Stimulated activated CD8-positive, alpha-beta memory T cell treated with anti-CD3 and anti-CD28 coated beads, Interleukin-4, amount 100 ng/mL, for 1 hour (primary cell): ENCODE results near the gene KRTAP17-1.
"Not testable (repeated sequence)": the region's sequence is repeated elsewhere in the genome, so short reads cannot be mapped to it uniquely, and the experiment has no call there.

Experiments
- DNase-seq, 2 donors: peaks; one replicate each; pipeline ENCODE4 v3.0.0-alpha.2; 2020; ENCODE audit warnings: low read depth in 2 of 2, low spot score in 1 of 2

The KRTAP17-1 gene

DNA sequence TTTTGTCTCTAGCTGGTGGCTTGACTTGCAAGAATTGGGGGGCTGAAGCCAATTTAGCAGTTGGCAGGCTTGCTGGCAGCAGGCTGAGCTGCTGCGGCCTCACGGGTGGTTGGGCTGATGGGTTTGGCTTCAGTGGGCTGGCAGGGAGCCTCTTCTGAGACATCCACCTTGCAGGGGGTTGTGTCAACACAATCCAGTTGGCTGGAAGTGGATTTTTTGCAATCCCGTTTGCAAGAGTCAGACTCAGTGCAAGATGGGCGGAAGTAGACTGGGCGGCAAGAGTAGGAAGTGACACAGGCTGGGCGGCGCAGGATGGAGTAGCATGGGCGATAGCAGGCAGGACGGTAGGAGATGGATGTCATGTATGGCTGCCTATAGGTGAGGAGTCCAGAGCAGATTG lies 7.9 kb downstream of the KRTAP17-1 start:
- no peak for DNase-seq

DNA sequence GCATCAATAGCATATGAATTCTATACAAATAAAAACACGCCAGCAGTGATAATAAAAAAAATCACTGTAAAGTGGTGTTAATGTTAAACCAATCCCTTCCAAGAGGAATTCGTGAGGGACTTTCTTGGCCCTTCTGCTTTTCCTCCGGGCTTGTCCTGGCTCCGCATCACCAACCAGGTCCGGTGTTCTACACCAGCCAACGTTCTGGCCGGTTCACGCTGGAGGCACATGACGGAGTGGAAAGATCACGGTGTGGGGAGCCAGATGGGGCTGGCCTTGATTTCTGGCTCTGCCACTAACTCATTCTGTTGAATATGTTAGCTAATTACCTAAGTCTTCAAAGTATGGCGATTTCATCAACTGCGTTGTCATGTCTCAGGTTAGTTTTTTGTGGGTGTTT lies 11.4 kb downstream of the KRTAP17-1 start:
- no peak for DNase-seq

DNA sequence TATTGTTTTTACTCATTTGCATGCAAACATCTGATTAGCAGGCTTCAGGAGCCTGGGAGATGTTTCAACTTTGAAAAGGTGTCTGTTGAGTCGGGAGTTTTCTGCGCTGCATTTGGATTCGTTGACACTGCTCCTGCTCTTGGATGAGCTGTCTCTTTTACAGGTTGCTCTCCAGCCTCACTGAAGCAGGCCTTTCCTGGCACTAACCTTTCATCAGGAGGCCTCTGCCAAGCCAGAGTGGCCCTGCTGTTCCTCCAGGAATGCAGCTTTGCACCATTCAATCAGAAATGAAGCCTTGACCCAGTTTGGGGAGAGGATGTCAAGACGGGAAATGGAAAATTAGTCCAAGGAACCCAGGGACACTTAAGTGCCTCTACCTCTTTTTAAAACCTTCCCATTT lies 12.5 kb downstream of the KRTAP17-1 start:
- DNase-seq: no peak

DNA sequence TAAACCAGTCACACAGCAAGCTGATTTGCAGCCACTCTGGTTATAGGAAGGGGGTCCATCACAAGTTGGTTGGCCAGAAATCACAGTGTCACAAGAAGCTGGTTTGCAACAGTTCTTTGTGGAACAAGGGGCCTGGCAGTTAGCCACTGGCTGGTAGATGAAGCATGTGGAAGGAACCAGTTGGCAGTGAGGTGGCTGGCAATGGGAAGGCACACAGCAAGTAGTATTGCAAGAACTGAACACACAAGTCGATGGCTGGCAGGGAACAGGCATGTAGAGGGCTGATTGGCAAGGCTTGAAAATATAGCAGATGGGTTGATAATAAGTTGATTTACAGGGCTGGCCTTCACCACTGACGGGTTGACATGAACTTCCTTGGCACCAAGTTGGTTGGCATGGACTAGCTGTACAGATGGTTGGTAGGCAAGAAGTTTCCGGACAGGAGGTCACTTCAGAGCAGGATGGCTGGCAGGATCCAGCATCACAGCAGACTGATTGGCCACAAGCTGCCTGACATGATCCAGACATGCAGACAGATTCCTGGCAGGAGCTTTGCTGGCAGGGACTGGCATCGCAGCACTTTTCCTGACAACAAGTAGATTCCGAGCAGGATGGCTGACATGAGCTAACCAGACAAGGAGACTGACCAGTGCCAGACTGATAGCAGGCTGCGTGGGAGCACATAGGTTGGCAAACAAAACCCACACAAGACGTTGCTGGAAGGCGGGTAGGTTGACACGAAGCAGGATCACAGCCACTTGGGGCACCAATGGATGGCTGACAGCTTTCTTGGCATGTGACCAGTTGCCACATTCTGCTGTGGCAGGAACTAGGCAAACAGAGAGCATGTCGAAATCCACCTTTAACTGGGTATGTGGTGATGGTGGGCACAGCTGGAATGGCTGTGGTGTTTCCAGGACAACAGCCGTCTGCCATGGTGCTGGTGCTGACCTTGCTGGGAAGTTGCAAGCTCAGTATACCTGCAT lies 13.3 kb downstream of the KRTAP17-1 start, which contains the start of gene KRTAP29-1:
KRTAP29-1 (minus strand) TSS at position 936 of the 986 bp plus-strand sequence; CDS start at position 936, 0 bp downstream.
- DNase-seq: no peak

DNA sequence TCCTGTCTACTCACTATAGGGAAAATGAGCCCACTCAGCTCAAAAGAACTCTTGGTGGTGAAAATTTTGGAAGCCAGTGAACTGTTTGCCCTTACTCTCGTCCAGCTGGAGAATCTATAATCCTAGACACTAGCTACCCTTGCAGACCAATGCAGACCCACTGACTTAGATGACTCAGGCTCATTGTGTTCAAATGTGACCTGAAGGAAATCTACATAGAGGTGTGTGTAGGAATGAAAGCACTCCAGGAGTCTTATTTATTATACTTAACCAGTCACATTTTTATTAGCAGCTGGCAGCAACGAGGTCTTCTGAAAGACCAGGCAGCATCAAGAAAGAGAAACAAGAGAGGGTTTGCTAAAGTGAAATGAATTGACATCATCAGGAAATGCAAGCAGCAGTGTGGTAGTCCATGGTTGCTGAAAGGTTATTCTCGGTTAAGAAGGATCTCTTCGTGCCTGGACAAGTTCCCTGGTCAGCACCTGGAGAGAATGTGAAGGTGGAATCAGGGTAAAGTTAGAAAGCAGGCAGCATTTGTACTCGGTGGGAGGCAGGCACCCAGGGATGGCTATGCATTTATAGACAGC lies 14.2 kb downstream of the KRTAP17-1 start:
- no peak for DNase-seq

GRCh38 chr17:41298458-41299135 lies 16.9 kb downstream of the KRTAP17-1 start:
- DNase-seq: no peak

GRCh38 chr17:41296846-41297245 lies 18.7 kb downstream of the KRTAP17-1 start:
- no peak for DNase-seq

DNA sequence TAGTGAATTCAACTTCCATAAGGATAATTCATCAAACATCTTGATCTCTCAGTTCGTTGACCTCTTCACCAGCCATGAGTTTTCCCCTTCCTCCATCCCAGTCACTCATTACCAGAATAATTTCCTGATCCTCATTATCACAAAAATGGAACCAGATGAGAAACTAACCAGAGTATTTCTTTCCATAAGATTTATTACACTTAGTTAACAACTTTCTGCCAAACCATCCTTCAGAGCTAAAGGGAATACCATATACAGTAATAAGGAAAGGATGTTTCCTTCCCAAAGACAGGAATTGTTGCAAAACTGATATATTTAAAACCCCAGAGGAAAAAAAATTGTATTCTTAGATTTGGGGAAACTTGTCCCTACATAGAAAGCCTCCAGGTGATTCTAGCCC lies 21.5 kb downstream of the KRTAP17-1 start:
- no peak for DNase-seq

GRCh38 chr17:41287050-41287449 lies 28.5 kb downstream of the KRTAP17-1 start:
- no peak for DNase-seq

GRCh38 chr17:41284546-41284945 lies 31.0 kb downstream of the KRTAP17-1 start:
- DNase-seq: no peak

DNA sequence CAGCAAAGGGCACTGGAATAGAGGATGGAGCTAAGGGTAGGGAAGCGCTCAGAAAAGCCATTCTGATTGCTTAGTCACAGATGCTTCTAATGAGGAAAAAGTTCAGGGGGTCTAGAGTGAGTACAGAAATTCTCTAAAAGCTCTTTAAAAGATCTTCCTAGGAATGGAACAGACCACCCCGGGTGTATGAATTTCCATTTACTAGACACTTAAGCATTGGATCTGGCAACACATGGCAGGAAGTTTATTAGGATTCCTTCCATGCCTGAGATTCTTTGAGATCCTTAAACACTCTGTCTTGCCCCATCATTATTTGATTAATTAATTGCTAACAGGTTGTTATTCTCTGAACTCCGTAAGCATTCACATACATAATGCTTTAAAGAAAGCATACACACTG lies 31.5 kb downstream of the KRTAP17-1 start:
- no peak for DNase-seq

GRCh38 chr17:41278176-41278955 lies 37.1 kb downstream of the KRTAP17-1 start:
- no peak for DNase-seq

DNA sequence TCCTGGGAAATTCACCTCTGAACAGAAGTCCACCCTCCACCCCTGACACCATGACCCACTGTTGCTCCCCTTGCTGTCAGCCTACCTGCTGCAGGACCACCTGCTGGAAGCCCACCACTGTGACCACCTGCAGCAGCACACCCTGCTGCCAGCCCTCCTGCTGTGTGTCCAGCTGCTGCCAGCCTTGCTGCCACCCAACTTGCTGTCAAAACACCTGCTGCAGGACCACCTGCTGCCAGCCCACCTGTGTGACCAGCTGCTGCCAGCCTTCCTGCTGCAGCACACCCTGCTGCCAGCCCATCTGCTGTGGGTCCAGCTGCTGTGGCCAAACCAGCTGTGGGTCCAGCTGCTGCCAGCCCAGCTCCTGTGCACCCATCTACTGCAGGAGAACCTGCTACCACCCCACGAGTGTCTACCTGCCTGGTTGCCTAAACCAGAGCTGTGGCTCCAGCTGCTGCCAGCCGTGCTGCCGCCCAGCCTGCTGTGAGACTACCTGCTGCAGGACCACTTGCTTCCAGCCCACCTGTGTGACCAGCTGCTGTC lies 39.8 kb downstream of the KRTAP17-1 start, which contains the start of gene KRTAP9-7:
KRTAP9-7 (plus strand) TSS at position 51 of the 543 bp plus-strand sequence; CDS start at position 51, 0 bp downstream.
- DNase-seq: not testable (repeated sequence)

DNA sequence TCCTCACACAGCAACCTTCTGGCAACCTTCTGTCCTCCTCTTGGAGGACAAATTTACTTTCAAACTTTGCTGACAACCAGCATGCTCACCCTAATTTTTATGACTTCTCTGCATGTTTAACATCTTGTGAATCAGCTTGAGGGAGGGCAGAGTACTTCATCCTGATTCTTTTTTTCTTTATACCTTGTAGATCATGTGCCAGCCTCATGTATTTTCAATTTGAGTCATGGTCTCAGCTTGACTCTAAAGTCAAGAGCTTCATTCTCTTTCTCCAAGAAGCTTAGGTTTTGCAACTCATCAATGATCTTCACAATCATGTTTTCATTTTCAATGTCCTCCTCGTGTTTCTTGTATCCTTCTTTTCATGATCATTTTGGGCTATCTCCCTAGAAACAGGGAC lies 43.7 kb downstream of the KRTAP17-1 start:
- DNase-seq: no peak

GRCh38 chr17:41271323-41271722 lies 44.2 kb downstream of the KRTAP17-1 start:
- not testable (repeated sequence) for DNase-seq

DNA sequence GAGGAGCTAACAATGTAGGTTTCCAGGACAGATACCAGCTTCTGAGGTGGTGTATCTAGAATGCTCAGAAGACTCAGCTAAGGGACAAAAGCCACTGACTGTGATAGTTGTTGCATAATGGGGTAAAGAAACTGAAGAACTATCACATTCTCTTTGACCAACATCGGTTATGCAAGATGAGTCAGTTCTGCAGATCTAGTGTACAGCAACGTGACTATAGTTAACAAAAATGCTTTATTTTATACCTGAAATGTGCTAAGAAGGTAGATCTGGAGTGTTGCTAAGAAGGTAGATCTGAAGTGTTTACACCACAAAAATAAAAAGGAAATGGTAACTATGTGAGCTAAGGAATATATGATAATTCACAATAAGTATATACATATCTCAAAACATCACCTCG lies 47.8 kb downstream of the KRTAP17-1 start:
- DNase-seq: no peak

- DNase-seq: no peak
Observed at GRCh38 chr17:41265078-41265477, 50.4 kb downstream of the KRTAP17-1 start, which contains the start of gene KRTAP9-6. Gene KRTAP9-6 (plus strand): TSS chr17:41265378. CDS start chr17:41265378, 0 bp downstream.
